HG03575 (cell line): ENCODE measurements around the gene OR10T2.
"Not testable (repeated sequence)": the region's sequence is repeated elsewhere in the genome, so short reads cannot be mapped to it uniquely, and the experiment has no call there.

Source experiments
- ATAC-seq: cut with Tn5 transposase; IDR thresholded peaks from one replicate; pipeline ENCODE4 v1.9.1; 2021; ENCODE audit not compliant: unreplicated experiment, insufficient number of reproducible peaks, low FRiP score; ENCODE audit errors: extremely low read depth

The OR10T2 gene

GRCh38 chr1:158398818-158399514, at the start of gene OR10T2:
Gene OR10T2 (minus strand): TSS chr1:158399466. CDS start chr1:158399466, 0 bp downstream.
- no peak for ATAC-seq

- no peak for ATAC-seq
Observed at GRCh38 chr1:158445376-158445775, 46.1 kb upstream of the OR10T2 start.

- ATAC-seq, result no peak
Observed at GRCh38 chr1:158434741-158435140, 35.5 kb upstream of the OR10T2 start.

- ATAC-seq, result not testable (repeated sequence)
Observed at GRCh38 chr1:158430163-158430562, 30.9 kb upstream of the OR10T2 start.

- no peak for ATAC-seq
Observed at GRCh38 chr1:158426137-158426536, 26.9 kb upstream of the OR10T2 start, which contains the start of gene OR10K2. Gene OR10K2 (minus strand): TSS chr1:158426237. CDS start chr1:158420866, 5,371 bp downstream.

- no peak for ATAC-seq
Observed at GRCh38 chr1:158425027-158425426, 25.8 kb upstream of the OR10T2 start.

- no peak for ATAC-seq
Observed at GRCh38 chr1:158422212-158422611, 22.9 kb upstream of the OR10T2 start.

GRCh38 chr1:158417586-158417985, 18.3 kb upstream of the OR10T2 start:
- ATAC-seq, result no peak

- no peak for ATAC-seq
Observed at GRCh38 chr1:158414651-158415345, 15.5 kb upstream of the OR10T2 start.

- ATAC-seq, result no peak
Observed at GRCh38 chr1:158407092-158407491, 7.8 kb upstream of the OR10T2 start.

- no peak for ATAC-seq
Observed at GRCh38 chr1:158400871-158401270, 1.6 kb upstream of the OR10T2 start.

- ATAC-seq, result no peak
Observed at GRCh38 chr1:158396646-158397045, 2.6 kb downstream of the OR10T2 start.

- ATAC-seq, result no peak
Observed at GRCh38 chr1:158393476-158393875, 5.8 kb downstream of the OR10T2 start.

GRCh38 chr1:158391099-158391498, 8.2 kb downstream of the OR10T2 start:
- ATAC-seq, result no peak

GRCh38 chr1:158390331-158390730, 8.9 kb downstream of the OR10T2 start:
- no peak for ATAC-seq

GRCh38 chr1:158374860-158375259, 24.4 kb downstream of the OR10T2 start:
- no peak for ATAC-seq

- ATAC-seq, result not testable (repeated sequence)
Observed at GRCh38 chr1:158374101-158374500, 25.2 kb downstream of the OR10T2 start.

GRCh38 chr1:158371188-158371953, 27.9 kb downstream of the OR10T2 start:
- ATAC-seq, result peak; percentile 93

GRCh38 chr1:158366783-158367182, 32.5 kb downstream of the OR10T2 start:
- ATAC-seq, result no peak

- ATAC-seq, result no peak
Observed at GRCh38 chr1:158362941-158363340, 36.3 kb downstream of the OR10T2 start.
